DND-41 (cell line): ENCODE data around the gene CENPA.

ENCODE experiments used
- ATAC-seq: fragments of 200-7000 bp; cut with Tn5 transposase; 3 replicates; pipeline ENCODE4 v1.9.1; 2021; ENCODE audit warnings: low read depth; ENCODE audit not compliant: insufficient read depth
- DNase-seq: peaks from one replicate; pipeline ENCODE4 v3.0.0-alpha.2; 2020
- H2AFZ ChIP-seq: 2 replicates; pipeline ENCODE4 v1.6.0; 2012; ENCODE audit warnings: low read depth, low read length
- H3K27ac ChIP-seq: 2 replicates; pipeline ENCODE4 v1.5.1; 2012; ENCODE audit warnings: low read length, inconsistent platforms
- H3K27me3 ChIP-seq: fragments of 200-600 bp; sonication (generic); 2 replicates; pipeline ENCODE4 v1.6.0; 2012; ENCODE audit warnings: low read length, mild to moderate bottlenecking, inconsistent platforms; ENCODE audit not compliant: insufficient read depth, poor library complexity
- H3K36me3 ChIP-seq: 2 replicates; pipeline ENCODE4 v1.5.1; 2012; ENCODE audit warnings: low read length, inconsistent platforms; ENCODE audit not compliant: insufficient read depth
- H3K4me1 ChIP-seq: 2 replicates; pipeline ENCODE4 v1.5.1; 2012; ENCODE audit warnings: mild to moderate bottlenecking, low read length; ENCODE audit not compliant: insufficient read depth
- H3K4me2 ChIP-seq: 2 replicates; pipeline ENCODE4 v1.6.0; 2012; ENCODE audit warnings: mild to moderate bottlenecking, moderate library complexity, low read length, inconsistent platforms; ENCODE audit not compliant: insufficient read depth
- H3K4me3 ChIP-seq, 2 experiments: fragments of 200-600 bp in 1 of 2; shearing (Covaris generic) in 1 of 2; 2 replicates each; pipeline ENCODE4 v1.5.1; 2012 to 2016; ENCODE audit warnings: inconsistent platforms in 2 of 2, low read length in 2 of 2, mild to moderate bottlenecking in 2 of 2, low read depth in 1 of 2, moderate library complexity in 1 of 2
- H3K79me2 ChIP-seq: 2 replicates; pipeline ENCODE4 v1.6.0; 2012; ENCODE audit warnings: low read length, inconsistent platforms; ENCODE audit not compliant: insufficient read depth
- H3K9ac ChIP-seq: 2 replicates; pipeline ENCODE4 v1.6.0; 2012; ENCODE audit warnings: low read depth, mild to moderate bottlenecking, inconsistent platforms, low read length, moderate library complexity
- H3K9me3 ChIP-seq: 2 replicates; pipeline ENCODE4 v1.5.1; 2012; ENCODE audit warnings: low read length, moderate library complexity, mild to moderate bottlenecking, inconsistent platforms; ENCODE audit not compliant: insufficient read depth, severe bottlenecking
- H4K20me1 ChIP-seq: 2 replicates; pipeline ENCODE4 v1.6.0; 2012; ENCODE audit warnings: low read length; ENCODE audit not compliant: insufficient read depth
- EZH2 ChIP-seq: IDR thresholded peaks from 3 replicates; pipeline ENCODE4 v1.6.1; 2012; ENCODE audit warnings: borderline replicate concordance, low read depth, mild to moderate bottlenecking, moderate library complexity, low read length, inconsistent platforms; ENCODE audit not compliant: severe bottlenecking
- TF ChIP-seq, protein P1 (sequence below): IDR thresholded peaks from 2 replicates; pipeline ENCODE4 v1.5.1; 2012; ENCODE audit warnings: borderline replicate concordance, low read length, moderate library complexity, mild to moderate bottlenecking; ENCODE audit not compliant: poor library complexity, severe bottlenecking; ENCODE audit errors: extremely low read depth

Gene CENPA

DNA sequence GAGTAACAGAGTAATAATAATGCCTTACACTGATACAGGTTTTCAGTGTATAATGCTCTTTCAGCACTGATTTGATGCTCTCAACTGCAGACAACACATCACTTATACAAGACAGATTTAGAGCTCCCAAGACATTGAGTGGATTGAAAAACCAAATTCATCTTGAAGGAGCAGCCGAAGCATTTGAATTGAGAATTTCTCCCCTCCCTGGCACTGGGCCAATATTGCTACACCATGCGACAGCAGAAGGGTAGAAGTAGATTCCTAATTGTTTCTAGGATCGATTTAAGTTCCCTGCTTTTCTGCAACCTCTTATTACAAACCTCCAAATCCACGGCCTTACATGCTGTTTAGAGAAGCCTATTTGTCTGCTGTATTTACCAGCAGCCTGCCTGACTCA lies 15.5 kb downstream of the CENPA start:
- no peak for DNase-seq
- peaks cover 4% of the 10 kb centered on the region; the same call in 1 of the 2 replicates for H4K20me1 ChIP-seq
- H3K27ac ChIP-seq, result no peak overlapping the region
- no peaks in the 10 kb centered on the region for H3K4me1 ChIP-seq
- H3K4me2 ChIP-seq, result no peak overlapping the region
- no peaks in the 10 kb centered on the region for H3K79me2 ChIP-seq
- no peaks in the 10 kb centered on the region for H3K9me3 ChIP-seq
- no peak overlapping the region for H3K9ac ChIP-seq
- no peak for ATAC-seq
- H2AFZ ChIP-seq, result no peak overlapping the region
- H3K27me3 ChIP-seq, result no peaks in the 10 kb centered on the region
- no peak for TF ChIP-seq EZH2
- TF ChIP-seq, protein P1, sequence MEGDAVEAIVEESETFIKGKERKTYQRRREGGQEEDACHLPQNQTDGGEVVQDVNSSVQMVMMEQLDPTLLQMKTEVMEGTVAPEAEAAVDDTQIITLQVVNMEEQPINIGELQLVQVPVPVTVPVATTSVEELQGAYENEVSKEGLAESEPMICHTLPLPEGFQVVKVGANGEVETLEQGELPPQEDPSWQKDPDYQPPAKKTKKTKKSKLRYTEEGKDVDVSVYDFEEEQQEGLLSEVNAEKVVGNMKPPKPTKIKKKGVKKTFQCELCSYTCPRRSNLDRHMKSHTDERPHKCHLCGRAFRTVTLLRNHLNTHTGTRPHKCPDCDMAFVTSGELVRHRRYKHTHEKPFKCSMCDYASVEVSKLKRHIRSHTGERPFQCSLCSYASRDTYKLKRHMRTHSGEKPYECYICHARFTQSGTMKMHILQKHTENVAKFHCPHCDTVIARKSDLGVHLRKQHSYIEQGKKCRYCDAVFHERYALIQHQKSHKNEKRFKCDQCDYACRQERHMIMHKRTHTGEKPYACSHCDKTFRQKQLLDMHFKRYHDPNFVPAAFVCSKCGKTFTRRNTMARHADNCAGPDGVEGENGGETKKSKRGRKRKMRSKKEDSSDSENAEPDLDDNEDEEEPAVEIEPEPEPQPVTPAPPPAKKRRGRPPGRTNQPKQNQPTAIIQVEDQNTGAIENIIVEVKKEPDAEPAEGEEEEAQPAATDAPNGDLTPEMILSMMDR, result no peak
- peaks cover 38% of the 10 kb centered on the region for H3K36me3 ChIP-seq
- H3K4me3 ChIP-seq, result no peak overlapping the region

DNA sequence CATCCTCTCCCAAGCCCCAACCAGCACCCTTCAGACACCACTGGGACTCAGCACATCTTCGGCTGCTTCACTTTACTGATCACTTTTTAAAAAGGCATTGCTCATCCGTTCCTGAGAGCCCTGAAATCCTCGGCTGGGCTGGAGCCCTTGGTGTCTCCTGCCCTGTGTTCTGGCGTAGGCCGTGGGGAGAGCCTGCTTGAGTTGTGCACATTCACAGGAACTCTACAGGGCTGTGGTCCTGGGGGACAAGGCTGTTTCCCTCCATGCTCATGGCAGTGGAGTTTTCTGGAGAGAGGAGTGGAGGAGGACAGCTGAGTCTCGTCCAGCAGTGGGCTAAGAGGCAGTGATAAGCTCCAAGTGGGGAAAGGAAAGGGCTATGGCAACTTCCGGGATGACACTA lies 15.9 kb downstream of the CENPA start:
- Histone ChIP-seq H3K9ac (no peak overlapping the region), H3K4me2 (no peak overlapping the region), H3K4me3 (no peak overlapping the region), H3K27ac (no peak overlapping the region), H4K20me1 (0 out of 2 replicates have a peak, but pooled peaks cover 4% of the 10 kb centered on the region), H3K27me3 (no peaks in the 10 kb centered on the region), H3K36me3 (peaks cover 33% of the 10 kb centered on the region), H3K9me3 (no peaks in the 10 kb centered on the region), H2AFZ (no peak overlapping the region), H3K4me1 (no peaks in the 10 kb centered on the region), H3K79me2 (no peaks in the 10 kb centered on the region)
- peak; percentile 31; the same call in 1 of the 3 replicates for ATAC-seq
- DNase-seq, result no peak
- no peak for TF ChIP-seq EZH2
- TF ChIP-seq, protein P1, result no peak

DNA sequence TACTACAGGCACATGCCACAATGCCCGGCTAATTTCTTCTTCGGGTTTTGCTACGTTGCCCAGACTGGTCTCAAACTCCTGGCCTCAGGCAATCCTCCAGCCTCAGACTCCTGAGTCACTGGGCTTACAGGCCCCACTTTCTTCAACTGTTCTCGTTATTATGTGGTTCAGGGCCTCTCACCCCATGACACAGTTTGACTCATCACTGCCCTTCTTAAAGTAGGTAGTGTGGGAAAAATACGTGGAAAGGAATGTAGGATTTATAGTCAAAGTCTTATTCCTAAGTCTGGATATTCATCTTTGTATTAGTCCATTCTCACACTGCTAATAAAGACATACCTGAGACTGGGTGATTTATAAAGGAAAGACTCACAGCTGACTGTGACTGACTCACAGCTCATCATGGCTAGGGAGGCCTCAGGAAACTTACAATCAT lies 19.4 kb downstream of the CENPA start:
- Histone ChIP-seq H3K4me3 (no peak overlapping the region), H3K4me1 (no peaks in the 10 kb centered on the region), H3K36me3 (peaks cover 10% of the 10 kb centered on the region), H3K4me2 (no peak overlapping the region), H2AFZ (no peak overlapping the region), H3K9ac (no peak overlapping the region), H3K27me3 (no peaks in the 10 kb centered on the region), H3K27ac (no peak overlapping the region), H3K9me3 (no peaks in the 10 kb centered on the region), H4K20me1 (0 out of 2 replicates have a peak, but pooled peaks cover 4% of the 10 kb centered on the region), H3K79me2 (no peaks in the 10 kb centered on the region)
- DNase-seq (no peak), ATAC-seq (no peak)
- TF ChIP-seq, protein P1, result no peak
- no peak for TF ChIP-seq EZH2
